HG02588 (cell line): Measurements from ENCODE around the gene KRT24.
"Not testable (repeated sequence)": the region's sequence is repeated elsewhere in the genome, so short reads cannot be mapped to it uniquely, and the experiment has no call there.

ENCODE experiments used
- ATAC-seq: cut with Tn5 transposase; IDR thresholded peaks from one replicate; pipeline ENCODE4 v1.9.1; 2021; ENCODE audit warnings: mild to moderate bottlenecking, moderate library complexity; ENCODE audit not compliant: unreplicated experiment

Gene KRT24

DNA sequence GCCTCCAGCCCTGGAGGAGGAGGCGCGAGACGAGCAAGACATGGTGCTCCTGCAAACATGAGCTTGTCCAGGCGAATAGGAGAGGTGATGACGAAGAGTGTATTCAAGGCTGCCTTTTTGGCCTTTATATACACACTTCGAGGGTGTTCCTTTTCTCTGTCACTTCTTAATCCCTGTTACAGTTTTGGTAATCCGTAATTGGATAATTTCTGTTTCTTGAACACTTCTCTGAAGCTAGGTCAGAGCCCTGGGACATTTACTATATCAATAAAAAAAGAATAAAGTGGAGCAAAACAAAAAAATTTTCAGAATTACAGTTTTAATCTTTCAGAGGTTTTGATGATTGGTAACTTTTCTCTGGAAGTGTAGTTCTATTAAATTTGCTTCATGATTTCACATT is at the start of gene KRT24:
Gene KRT24, minus strand, starts transcription at position 101 of the 400 bp plus-strand sequence. Its CDS starts 59 bp downstream, at position 42.
- ATAC-seq = no peak

GRCh38 chr17:40751065-40751464 is 47.5 kb upstream of the KRT24 start:
- no peak for ATAC-seq

GRCh38 chr17:40750391-40750790 is 46.8 kb upstream of the KRT24 start:
- no peak for ATAC-seq

GRCh38 chr17:40748666-40749065 is 45.1 kb upstream of the KRT24 start:
- ATAC-seq = not testable (repeated sequence)

DNA sequence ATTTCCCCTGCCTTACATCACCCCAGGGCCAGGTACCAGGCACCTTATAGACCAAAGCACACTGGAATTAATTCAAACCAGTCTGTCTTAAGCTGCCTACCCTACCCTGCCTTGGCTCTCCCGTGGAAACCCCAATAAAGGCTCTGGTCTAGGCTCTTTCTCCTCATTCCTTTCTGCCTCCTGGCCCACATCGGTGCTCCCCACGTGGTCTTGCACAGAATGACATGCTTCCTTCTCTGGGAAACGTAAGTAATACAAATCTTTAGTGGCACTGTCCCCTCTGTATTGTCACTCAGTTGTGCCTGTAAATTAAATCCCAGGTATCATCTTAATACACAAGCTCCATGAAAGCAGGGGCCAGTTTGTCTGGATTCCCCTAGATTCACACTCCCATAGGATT is 35.0 kb upstream of the KRT24 start:
- no peak for ATAC-seq

GRCh38 chr17:40735016-40735415 is 31.5 kb upstream of the KRT24 start:
- no peak for ATAC-seq

DNA sequence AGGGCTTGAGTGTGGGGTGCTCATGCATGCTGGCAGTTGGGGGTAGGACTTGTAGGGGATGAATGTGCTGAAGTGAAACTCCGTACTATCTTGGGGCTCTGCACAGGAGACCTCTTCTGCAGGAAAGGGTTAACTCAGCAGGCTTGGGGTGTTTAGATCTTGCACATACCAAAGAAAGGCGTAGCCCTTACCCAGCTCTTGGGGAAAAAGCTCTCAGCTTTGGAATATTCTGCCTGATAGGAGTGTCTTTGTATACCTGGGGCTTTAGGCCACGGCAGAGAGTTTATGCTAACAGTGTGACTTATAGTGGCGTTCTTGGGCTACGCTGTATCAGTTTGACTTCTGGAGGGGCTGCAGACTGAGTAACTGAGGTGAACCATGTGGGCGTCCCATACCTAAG is 30.5 kb upstream of the KRT24 start:
- ATAC-seq = no peak

DNA sequence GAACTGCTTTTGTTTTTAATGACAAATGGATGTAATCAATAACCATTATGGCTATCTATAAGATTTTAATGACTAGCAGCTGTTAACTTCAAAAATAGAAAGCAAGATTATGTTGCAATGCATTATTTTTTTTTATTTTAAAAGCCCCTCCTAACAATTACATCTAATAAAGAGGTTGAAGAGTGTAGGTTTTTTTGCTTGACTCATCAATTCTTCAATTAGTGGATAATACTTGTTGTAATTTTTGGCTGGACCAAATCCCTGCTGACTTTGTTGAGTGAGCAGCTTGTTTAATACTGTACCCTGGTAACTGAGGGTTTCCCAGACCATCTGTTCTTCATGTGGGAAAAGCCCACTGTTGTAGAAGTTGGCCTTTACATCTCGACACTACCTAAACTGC is 27.4 kb upstream of the KRT24 start:
- ATAC-seq = no peak

- ATAC-seq = no peak
Measured at GRCh38 chr17:40727447-40728231, 24.1 kb upstream of the KRT24 start.

DNA sequence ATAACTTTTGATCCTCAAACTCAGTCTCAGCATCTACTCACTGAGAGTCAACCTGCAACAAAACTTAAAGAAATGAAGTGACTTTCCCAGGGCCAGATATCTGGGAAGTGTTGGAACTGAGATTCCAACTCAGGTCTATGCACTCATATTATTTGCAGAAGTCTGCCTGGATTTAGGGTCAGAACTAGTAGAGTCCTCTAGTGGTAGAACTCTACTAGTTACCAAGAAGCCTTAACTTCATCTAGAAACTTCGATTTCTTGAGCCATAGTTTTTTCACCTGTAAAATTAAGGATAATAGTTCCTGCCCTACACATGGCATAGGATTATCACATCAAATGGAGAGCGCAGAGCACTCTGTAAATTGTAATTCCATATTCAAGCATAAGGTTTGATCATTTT is 23.4 kb upstream of the KRT24 start:
- no peak for ATAC-seq

DNA sequence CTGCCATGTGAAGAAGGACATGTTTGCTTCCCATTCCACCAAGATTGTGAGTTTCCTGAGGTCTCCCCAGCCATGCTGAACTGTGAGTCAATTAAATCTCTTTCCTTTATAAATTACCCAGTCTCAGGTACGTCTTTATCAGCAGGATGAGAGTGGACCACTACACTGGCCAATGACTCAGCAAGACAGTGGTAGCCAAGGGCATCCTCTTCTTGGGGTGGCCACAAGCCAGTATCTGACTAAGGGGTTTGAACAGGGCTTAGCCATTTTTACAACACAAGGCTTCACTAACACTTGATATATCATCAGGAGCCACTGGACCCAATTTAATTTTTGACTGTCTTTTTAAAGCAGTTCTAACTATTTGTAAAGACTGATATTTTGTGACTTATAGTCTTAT is 21.1 kb upstream of the KRT24 start:
- ATAC-seq = no peak

DNA sequence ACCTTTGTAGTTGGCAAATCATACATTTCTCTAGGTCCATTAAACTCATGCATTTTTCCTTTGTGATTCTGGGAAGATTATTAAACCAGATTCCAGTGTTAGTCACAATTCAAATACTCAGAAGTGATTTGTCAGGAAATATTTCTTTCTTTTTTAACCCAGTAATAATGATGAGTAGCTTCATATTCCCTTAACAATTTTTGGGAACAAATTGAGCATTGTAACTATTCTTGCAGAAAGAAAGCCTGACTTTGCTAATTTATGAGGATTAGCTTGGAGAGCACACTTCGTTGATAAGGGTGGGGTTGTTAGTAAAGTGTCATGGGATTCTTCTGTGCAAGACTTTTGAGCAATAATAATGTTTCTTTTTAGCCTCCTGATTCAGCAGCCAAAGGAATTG is 18.7 kb upstream of the KRT24 start:
- ATAC-seq = no peak

GRCh38 chr17:40720899-40721298 is 17.3 kb upstream of the KRT24 start:
- ATAC-seq = no peak

- no peak for ATAC-seq
Measured at GRCh38 chr17:40718930-40719329, 15.4 kb upstream of the KRT24 start.

DNA sequence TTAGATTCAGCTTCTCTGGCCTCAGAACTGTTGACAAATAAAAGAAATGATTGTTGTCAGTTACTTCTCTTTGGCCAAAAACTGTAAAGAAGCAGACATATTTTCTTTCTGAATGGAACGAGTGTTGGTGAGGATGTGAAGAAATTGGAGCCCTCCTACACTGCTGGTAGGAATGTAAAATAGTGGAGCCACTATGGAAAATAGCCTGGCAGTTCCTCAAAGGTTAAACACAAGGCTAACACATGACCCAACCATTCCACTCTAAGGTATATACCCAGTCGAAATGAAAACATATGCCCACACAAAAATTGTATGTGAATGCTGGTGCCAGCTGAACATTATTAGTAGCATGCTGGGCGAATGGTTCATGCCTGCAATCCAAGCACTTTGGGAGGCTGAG is 14.2 kb upstream of the KRT24 start:
- ATAC-seq = no peak

- ATAC-seq = no peak
Measured at GRCh38 chr17:40714473-40714872, 10.9 kb upstream of the KRT24 start.

GRCh38 chr17:40707745-40708144 is 4.2 kb upstream of the KRT24 start:
- ATAC-seq = no peak

DNA sequence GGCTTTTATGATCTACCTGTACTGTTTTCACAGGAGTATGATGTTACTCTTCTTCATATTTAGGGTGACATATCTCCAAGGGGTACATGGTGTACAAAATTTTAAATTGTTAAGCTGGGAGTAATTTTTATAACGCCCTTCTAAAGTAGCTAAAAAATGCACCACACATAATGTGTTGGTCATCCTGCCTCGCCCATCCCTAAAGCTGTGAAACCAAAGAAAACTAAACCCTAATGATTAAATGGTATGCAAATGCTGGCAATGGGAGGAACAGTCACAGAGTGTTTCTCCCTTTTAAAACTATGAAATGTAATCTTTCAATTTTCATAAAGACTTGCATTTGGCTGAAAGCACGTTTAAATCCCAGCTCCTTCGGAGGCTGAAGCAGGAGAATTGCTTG is 2.0 kb upstream of the KRT24 start:
- ATAC-seq = no peak

- no peak for ATAC-seq
Measured at GRCh38 chr17:40702271-40702670, 1.3 kb downstream of the KRT24 start.

GRCh38 chr17:40699853-40700252 is 3.7 kb downstream of the KRT24 start:
- ATAC-seq = no peak

GRCh38 chr17:40699371-40699770 is 4.2 kb downstream of the KRT24 start:
- ATAC-seq = no peak

DNA sequence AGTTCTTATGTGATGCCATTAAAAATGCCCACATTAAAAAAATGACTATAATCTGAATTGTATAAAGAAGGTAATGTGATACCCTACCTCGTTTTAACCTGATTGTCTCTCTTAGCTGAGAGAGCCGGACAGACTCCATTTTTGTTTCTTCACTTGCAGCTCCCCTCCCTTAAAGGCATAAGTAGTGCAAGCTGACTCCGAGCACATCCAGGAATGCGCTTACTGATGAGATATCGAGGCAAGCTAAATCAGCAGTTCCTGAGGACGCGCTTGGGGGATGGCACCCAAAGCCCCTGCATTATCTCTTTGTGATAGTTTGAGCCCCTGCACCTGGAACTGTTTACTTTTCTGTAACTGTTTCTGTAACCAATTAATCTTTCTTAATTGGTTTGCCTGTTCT is 6.3 kb downstream of the KRT24 start:
- no peak for ATAC-seq

DNA sequence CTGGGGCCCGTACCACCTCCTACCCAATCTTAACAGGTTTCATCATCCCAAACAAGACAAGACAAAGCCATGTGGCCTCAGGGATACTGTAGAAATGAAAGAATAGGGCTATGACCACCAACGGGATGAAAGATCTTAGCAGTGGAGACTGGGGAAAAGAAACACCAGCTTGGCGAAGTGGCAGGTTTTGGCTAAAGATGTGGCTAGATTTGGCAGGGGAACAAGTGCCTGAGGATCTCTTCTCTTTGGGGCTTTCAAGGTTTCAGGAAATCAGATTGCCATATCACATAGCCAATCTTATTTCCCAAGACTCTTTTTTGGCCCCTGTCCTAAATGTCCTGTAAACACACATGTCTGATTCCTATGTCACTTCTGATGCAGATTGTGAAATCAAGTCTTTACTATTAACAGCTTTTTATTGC is 6.9 kb downstream of the KRT24 start:
- ATAC-seq = no peak
